ENCODE results near the gene PAWR.
"Not testable (repeated sequence)": the region's sequence is repeated elsewhere in the genome, so short reads cannot be mapped to it uniquely, and the experiment has no call there.

Gene PAWR

DNA sequence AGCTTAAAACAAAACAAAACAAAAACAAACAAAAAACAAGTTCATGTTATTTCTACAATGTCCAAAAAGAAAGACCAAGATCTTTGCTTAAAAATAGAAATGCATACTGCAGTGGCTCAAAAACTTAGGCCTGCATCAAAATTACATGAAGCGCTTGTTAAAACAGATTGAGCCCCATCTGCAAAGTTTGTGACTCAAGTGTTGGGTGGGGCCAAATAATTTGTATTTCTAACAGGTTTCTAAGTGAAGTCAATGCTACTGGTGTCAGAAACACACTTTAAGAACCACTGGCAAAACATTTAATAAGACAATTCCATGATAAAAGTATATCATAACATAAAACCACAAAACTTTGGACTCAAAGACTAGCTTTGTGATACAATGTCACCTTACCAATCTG lies 105.6 kb downstream of the PAWR start:
- no peak for DNase-seq

DNA sequence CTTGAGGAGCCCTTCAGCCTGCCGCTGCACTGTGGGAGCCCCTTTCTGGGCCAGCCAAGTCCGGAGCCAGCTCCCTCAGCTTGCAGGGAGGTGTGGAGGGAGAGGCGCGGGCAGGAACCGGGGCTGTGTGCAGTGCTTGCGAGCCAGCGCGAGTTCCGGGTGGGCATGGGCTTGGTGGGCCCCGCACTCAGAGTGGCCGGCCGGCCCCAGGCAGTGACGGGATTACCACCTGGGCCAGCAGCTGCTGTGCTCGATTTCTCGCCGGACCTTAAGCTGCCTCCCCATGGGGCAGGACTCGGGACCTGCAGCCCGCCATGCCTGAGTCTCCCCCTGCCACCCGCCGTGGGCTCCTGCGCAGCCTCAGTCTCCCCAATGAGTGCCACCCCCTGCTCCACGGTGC lies 116.9 kb downstream of the PAWR start:
- DNase-seq, result no peak

DNA sequence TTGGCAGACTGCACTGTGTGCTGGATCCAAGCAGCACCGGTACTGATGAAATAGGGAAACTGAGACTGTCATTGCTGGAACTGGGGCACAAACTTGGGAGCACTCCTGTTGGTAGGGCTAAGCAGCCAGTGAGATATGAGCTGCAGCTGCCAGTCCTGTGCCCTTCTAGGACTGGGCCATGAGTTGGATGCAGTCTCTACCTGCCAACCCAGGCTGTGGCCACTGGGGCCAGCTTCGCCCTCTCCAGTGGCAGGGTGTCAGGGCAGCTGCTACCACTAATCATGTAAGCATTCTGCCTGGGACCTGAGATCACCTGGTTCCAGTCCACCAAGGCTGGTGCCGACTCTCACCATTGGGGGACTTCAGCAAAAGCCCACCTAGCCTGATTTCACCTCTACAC lies 121.1 kb downstream of the PAWR start:
- DNase-seq, result no peak

- DNase-seq, result no peak
These were observed 123.6 kb downstream of the PAWR start for GRCh38 chr12:79567175-79567563.

DNA sequence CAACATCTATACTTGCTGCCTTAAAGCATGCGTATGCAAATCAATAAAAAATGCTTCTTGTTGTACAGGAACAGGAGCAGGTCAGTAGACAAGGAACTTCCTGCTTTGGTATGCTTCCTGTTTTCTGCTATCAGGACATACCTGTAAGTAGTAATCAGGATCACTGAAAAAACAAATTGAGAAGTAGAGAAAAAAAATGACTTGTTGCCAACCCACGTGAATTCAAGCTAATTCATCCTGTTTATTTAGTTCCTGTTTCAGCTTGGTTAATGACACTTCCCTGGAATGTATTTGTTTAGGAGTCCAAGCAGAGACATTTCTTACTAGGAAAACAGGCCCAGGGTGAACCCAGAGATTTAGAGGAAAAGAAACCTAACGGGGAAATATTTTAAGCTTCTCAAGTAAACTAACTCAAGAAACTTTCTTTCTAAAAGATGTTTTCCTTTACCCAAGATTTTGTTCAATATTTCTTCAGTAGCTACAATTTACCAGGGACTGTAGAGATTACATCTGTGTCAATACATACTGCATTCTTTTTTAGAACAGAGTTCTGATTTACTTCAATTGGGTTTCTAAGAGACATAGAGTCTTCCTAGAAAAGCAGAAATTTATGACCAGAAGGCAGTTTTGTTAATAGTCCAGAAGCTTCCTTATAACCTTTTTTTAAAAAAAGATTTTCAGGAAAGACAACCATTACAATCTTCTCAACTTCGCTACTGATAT lies 124.2 kb downstream of the PAWR start:
- peak; percentile 12 for DNase-seq

DNA sequence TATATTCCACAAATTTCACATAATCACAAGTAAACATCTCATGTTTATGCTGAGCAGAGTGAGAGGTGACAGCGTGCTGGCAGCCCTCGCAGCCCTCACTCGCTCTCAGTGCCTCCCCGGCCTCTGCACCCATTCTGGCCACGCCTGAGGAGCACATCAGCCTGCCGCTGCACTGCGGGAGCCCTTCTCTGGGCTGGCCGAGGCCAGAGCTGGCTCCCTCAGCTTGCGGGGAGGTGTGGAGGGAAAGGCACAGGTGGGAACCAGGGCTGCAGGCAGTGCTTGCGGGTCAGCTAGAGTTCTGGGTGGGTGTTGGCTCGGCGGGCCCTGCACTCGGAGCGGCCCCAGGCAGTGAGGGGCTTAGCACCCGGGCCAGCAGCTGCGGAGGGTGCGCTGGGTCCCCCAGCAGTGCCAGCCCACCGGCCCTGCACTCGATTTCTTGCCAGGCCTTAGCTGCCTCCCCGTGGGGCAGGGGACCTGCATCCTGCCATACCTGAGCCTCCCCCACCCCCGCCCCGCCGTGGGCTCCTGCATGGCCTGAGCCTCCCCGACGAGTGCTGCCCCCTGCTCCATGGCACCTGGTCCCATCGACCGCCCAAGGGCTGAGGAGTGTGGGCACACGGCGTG lies 125.9 kb downstream of the PAWR start:
- not testable (repeated sequence) for DNase-seq

- no peak for DNase-seq
These were observed 127.6 kb downstream of the PAWR start for GRCh38 chr12:79563021-79563740.

DNA sequence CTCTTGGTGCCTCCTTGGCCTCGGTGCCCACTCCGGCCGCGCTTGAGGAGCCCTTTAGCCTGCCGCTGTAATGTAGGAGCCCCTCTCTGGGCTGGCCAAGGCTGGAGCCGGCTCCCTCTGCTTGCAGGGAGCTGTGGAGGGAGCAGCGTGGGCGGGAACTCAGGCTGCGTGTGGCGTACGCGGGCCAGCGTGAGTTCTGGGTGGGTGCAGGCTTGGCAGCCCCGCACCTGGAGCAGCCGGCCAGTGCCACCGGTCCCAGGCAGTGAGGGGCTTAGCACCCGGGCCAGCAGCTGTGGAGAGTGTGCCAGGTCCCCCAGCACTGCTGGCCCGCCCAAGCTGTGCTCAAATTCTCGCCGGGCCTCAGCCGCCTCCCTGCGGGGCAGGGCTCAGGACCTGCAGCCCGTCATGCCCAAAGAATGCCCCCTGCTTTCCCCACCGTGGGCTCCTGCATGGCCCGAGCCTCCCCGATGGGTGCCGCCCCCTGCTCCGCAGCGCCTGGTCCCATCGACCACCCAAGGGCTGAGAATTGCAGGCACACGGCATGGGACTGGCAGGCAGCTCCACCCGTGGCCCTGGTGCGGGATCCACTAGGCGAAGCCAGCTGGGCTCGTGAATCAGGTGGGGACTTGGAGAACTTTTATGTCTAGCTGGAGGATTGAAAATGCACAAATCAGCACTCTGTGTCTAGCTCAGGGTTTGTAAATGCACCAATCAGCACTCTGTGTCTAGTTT lies 129.2 kb downstream of the PAWR start:
- no peak for DNase-seq

- DNase-seq, result peak; percentile 17
These were observed 130.4 kb downstream of the PAWR start for GRCh38 chr12:79560225-79560889.

GRCh38 chr12:79559591-79559990 lies 131.2 kb downstream of the PAWR start:
- DNase-seq, result no peak

DNA sequence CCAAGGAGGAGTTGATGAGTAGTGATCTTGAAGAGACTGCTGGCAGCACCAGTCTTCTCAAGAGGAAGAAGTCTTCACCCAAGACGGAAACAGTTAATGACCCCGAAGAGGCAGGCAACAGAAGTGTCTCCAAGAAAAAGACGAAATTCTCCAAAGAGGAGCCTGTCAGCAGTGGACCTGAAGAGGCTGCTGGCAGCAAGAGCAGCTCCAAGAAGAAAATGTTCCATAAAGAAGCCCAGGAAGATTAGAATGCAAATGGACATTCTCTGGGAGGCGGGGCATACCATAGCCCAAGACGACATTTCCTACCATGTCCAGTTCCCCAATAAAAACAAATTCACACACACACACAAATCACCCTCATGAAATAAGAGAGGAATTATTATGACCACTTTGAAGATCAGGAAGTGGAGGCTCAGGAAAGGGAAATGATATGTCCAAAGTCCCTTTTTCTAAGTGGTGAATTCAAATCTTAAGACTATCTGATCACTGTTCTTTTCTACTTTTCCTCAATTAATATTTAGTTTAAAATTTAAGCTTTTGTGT lies 131.8 kb downstream of the PAWR start:
- no peak for DNase-seq

DNA sequence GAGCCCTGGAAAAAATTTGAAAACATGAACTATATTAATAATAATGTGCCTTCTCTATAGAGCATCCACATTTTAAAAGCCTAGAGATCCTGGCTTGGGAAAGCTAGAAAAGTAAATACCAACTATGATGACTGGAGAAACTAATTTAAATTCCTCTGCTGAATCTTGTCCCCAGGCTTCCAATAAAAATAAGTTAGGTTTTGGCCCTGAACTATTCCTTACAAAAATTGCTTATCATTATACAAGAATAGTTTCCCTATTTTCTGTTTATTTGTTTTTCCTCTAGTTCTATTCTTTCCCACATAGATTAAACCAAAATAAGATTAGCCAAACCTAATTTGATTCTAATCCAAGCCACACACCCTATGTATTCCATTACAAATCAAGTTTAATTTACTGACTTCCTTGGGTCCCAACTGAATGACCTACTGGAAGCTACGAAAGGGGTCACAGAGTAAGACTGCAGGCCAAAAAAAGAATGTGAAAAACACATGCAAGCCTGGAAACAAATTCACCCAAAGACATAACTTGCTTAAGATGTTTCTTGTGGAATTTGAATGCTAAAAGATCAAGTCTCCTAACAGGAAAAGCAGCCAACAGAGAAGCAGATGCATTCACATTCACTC lies 133.0 kb downstream of the PAWR start:
- no peak for DNase-seq

DNA sequence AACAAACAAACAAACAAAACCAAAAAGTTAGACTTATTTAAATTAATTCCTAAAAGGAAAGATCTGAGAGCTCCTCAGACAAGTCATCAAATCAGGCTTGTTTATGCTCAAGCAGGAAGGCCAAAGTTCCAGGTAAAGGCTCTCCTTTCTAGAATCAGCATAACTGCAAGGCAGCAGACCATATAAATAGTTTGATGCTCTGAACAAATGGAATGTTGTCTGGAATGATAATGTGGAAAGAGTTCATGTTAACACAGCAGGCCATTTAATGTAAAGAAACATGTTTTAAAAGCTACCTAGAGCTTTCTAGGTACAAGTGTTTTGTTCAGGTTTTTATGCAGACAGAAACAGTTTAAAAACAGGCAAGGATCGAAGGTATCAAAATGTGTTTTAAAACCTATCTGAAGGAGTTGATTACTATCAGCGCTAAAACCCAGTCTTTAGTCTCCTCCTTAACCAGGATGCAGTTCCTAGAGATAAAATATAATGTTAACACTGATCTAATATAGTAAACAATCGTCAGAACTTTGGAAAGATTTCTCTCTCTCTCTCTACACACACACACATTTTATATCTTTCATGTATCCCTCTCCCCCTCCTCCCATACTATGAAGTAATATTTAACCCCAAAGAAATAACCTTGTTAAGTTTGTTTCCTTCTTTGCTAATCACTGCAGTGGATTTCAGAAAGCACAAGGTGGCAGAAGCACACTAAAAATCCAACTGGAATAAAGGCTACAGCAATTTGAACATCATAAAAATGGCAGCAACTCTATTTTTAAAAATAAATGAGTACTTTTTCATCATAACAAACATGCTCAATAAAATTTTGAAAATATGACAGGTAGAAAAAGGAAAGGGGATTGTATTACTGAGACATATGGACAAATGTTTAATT lies 135.5 kb downstream of the PAWR start:
- DNase-seq, result peak; percentile 69

DNA sequence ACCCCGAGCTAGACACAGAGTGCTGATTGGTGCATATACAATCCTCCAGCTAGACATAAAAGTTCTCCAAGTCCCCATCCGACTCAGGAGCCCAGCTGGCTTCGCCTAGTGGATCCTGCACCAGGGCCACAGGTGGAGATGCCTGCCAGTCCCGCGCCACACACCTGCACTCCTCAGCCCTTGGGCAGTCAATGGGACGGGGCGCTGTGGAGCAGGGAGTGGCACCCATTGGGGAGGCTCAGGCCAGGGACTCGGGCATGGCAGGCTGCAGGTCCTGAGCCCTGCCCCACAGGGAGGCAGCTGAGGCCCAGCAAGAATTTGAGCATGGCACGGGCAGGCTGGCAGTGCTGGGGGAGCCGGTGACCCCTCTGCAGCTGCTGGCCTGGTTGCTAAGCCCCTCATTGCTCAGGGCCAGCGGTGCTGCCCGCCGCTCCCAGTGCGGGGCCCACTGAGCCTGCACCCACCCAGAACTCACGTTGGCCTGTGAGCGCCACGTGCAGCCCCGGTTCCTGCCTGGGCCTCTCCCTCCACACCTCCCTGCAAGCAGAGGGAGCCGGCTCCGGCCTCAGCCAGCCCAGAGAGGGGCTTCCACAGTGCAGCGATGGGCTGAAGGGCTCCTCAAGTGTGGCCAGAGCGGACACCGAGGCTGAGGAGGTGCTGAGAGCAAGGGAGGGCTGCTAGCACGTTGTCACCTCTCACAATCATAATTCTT lies 136.7 kb downstream of the PAWR start:
- DNase-seq, result no peak

GRCh38 chr12:79552192-79552591 lies 138.6 kb downstream of the PAWR start:
- no peak for DNase-seq

DNA sequence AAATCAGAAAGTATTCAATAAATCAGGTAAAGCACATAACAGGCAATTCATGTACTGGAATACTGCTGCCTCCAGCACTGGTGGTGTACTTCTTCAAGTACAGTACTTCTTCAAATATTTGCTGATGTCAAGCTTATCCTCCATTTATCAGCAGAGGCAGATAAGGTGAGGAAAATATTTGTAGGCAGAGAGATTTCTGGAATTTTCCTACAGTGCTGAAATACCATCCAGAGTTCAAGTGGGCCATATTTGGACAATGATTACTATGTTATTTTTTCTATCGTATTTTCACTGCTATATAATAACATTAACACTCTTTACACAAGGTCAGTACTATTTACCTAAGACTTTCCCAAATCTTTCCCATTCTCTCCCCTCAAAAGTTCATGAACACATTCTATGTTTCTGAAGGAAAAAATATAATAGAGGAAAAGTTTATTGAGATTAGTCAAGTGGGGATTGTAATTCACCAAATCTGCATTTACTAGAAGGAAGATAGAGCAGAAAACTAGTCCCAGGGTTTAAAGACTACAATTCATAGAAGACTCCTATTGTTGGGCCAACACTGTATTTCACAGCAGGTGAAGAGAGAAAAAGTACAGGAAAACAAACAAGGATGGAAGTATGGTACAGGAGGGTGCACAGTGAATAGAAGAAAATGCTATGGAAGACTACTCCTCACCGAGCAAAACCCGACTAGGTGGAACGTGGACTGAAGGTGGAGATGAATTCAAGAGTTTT lies 141.1 kb downstream of the PAWR start:
- DNase-seq, result no peak

- DNase-seq, result no peak
These were observed 142.2 kb downstream of the PAWR start for GRCh38 chr12:79548610-79548924.

DNA sequence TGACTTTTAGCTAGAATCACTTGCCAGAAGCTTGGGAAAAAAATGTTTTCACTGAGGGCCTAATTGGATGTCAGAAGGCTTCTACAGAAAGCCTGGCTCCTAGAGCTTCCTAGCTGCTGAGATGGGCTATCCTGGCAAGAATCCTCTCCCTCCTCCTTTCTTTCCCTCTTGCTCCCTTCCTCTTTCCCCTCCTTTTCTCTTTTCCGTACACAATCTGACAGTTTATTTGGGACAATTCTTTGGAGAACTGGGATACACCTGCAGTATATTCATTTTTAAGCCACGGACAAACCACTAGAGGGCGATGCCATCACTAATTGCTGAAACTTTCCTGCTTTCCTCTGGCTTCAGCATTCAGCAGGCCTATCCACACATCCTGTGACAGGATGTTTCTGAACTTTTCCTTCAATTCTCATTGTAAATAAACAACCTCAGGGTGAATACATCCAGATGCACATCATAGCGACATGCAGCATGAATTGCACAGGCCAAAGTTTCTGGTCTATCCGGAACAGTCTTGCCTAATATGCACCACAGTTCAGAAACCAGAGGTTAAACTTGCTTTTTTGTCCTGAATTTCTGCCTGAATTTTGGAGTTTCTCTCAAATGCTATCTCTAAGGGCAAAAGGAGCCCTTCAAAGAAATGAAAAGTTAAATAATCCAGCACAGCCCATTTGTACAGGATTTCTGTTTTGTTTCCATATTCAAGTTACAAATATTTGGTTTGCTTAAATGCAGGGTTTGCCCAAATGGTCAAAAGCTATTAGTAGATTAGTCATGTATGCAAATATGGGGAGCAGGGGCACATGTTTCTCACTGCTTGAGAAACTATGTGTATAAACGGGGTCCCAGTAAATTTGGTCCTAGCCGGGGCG lies 142.8 kb downstream of the PAWR start:
- DNase-seq, result peak; percentile 52

All from OCI-M1 (cell line).